AG04449 (cell line): ENCODE results near the gene CDC5L.

ENCODE experiments used
- CTCF ChIA-PET: fragments of 350-600 bp; formaldehyde crosslinking; extraction: SDS; loops from one replicate; lab custom pipeline; 2021; ENCODE audit warnings: antibody characterized with exemption; lab: Yijun Ruan, JAX
- POLR2A ChIA-PET: fragments of 400-600, 350-600 bp; formaldehyde crosslinking; extraction: SDS; loops from one replicate; lab custom pipeline; 2020; ENCODE audit warnings: antibody characterized with exemption, inconsistent platforms; lab: Yijun Ruan, JAX
- DNase-seq: peaks from one replicate; pipeline ENCODE4 v3.0.0-alpha.2; 2010; ENCODE audit warnings: low read depth, low spot score
- H3K4me3 ChIP-seq: 2 replicates; pipeline ENCODE4 v1.5.1; 2011; ENCODE audit warnings: low read depth, mild to moderate bottlenecking, control low read depth, low read length
- TF ChIP-seq, protein P1 (sequence below): IDR thresholded peaks from one replicate; pipeline ENCODE4 v1.5.1; 2011; ENCODE audit warnings: mild to moderate bottlenecking, moderate library complexity, low read length, control low read depth, inconsistent platforms; ENCODE audit not compliant: insufficient read depth; ENCODE audit errors: missing control alignments

Gene CDC5L

DNA sequence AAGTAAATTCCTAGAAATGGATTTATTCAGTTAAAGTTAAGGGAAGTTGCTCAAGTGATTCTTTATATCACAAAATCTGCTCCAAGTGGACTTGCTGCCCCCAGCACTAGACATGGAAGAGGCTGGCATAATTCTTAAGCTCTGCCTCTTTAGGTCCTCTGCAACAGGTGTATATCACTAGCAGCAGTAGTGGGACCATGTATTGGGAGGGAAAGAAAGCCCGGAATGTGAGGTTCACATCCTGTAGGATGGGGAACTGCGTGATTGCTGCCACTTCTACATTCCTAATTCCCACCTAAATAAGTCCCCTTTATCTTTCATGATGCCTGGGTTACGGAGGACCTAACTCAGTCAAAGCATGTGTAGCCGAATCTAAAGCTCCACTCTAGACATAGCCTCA lies 31.9 kb upstream of the CDC5L start:
- no peak for DNase-seq
- POLR2A ChIA-PET, result no interaction called here
- CTCF ChIA-PET, result no interaction called here
- TF ChIP-seq, protein P1, sequence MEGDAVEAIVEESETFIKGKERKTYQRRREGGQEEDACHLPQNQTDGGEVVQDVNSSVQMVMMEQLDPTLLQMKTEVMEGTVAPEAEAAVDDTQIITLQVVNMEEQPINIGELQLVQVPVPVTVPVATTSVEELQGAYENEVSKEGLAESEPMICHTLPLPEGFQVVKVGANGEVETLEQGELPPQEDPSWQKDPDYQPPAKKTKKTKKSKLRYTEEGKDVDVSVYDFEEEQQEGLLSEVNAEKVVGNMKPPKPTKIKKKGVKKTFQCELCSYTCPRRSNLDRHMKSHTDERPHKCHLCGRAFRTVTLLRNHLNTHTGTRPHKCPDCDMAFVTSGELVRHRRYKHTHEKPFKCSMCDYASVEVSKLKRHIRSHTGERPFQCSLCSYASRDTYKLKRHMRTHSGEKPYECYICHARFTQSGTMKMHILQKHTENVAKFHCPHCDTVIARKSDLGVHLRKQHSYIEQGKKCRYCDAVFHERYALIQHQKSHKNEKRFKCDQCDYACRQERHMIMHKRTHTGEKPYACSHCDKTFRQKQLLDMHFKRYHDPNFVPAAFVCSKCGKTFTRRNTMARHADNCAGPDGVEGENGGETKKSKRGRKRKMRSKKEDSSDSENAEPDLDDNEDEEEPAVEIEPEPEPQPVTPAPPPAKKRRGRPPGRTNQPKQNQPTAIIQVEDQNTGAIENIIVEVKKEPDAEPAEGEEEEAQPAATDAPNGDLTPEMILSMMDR, result no peak
- no peak overlapping the region for H3K4me3 ChIP-seq

DNA sequence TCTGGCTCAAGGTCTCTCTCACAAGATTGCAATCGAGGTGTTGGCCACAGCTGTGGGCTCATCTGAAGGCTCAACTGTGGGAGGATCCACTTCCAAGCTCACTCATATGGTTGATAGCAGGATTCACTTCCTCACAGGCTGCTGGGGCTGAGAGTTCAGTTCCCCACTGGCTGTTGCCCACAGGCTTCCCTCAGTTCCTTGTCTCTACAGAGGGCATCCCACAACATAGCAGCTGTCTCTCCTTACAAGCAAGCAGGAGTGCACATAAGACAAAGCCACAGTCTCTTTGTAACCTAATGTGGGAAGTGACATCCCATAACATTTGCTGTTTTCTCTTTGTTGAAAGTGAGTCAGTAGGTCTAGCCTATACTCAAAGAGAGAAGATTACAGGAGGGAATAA lies 31.0 kb upstream of the CDC5L start:
- CTCF ChIA-PET, result no interaction called here
- DNase-seq, result no peak
- POLR2A ChIA-PET, result no interaction called here
- TF ChIP-seq, protein P1, result no peak
- no peak overlapping the region for H3K4me3 ChIP-seq

DNA sequence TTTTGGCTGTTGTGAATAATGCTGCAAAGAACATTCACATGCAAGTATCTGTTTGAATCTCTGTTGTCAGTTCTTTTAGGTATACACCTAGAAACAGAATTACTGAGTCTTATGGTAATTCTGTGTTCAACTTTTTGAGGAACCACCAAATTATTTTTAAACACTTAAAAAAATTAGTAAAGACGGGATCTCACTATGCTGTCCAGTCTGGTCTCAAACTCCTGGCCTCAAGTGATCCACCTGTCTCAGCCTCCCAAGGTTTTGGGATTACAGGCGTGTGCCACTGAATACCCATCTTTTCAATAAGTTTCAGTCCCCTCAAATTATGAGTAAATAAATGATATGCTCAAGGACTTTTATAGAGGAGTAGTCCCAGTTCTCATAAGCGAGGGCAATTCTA lies 27.5 kb upstream of the CDC5L start:
- DNase-seq, result no peak
- H3K4me3 ChIP-seq, result no peak overlapping the region
- TF ChIP-seq, protein P1, result no peak
- POLR2A ChIA-PET, result no interaction called here
- CTCF ChIA-PET, result no interaction called here

DNA sequence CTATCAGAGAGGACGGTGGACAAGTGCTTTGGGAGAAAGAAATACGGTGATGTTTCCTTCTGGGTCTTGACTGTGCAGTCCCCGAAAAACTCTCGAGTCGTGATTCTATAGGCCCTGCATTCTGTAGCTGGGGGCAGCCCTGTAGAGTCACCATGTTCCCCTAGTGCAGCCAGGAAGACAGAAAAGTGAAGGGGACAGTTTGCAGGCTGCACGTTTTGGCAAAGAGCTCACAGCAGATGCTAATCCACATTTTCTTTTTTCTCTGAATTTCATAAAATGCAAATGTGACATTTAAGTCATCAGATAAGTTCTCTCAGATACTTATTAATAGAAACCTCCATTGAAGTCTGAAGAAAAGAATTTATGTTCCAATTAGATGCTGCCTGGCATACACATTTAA lies 25.6 kb upstream of the CDC5L start:
- POLR2A ChIA-PET, result no interaction called here
- TF ChIP-seq, protein P1, result no peak
- CTCF ChIA-PET, result interaction anchor here (0.9 to 1.3 kb wide), 3 partner anchors 29 to 200 kb away, joined by 3 to 4 read pairs (median 3); partner anchors contain the start of gene AARS2
- no peak for DNase-seq
- H3K4me3 ChIP-seq, result no peak overlapping the region

DNA sequence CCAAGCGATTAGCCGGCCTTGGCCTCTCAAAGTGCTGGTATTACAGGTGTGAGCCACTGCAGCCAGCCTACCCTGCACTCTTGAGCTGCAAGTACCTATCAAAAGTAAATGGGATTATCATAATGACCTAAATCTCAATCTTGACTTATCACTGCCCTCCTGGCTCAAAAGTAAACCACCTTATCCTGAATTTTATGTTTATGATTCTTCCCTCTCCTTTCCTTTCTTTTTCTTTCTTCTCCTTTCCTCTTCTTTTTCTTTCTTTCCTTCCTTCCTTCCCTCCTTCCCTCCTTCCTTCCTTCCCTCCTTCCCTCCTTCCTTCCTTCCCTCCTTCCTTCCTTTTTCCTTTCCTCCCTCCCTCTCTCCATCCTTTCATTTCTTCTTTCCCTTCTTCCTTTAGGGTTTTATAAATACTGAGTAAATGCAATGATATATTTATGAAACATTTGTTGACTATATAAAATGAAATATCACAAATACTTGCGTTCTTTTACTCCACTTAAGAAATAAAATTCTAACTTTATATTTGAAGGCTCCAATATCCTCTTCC lies 24.1 kb upstream of the CDC5L start:
- DNase-seq, result no peak
- TF ChIP-seq, protein P1, result no peak
- no peak overlapping the region for H3K4me3 ChIP-seq
- ChIA-PET CTCF (no interaction called here), POLR2A (no interaction called here)

DNA sequence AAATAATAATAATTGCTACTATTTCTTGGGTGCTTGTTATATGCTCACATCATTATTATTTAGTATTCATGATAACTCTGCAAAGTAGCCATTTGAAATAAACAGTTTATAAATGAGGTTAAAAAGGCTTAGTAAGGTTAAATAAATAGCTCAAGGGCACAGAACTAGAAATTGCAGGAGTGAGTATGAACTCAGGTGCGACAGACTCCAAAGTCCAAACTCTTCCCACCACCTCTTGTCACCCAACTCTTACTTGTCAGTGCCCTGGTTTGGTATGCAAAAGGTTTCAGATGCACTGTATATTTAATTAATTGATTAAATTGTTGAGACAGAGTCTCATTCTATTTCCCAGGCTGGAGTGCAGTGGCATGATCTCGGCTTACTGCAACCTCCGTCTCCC lies 20.7 kb upstream of the CDC5L start:
- H3K4me3 ChIP-seq, result no peak overlapping the region
- ChIA-PET POLR2A (no interaction called here), CTCF (interaction anchor here (1.3 to 1.5 kb wide), 2 partner anchors 9 to 54 kb away, joined by 3 read pairs; partner anchors contain the start of gene AARS2)
- TF ChIP-seq, protein P1, result no peak
- no peak for DNase-seq
